Nucleus accumbens (tissue), 56 donors: Measurements from ENCODE around the gene SPATS2.
"Not testable (repeated sequence)": the region's sequence is repeated elsewhere in the genome, so short reads cannot be mapped to it uniquely, and the experiment has no call there.

Source experiments
- DNase-seq, 56 donors: peaks; one replicate each; lab custom pipeline; 2025; lab: John Stamatoyannopoulos, UW

The SPATS2 gene

GRCh38 chr12:49388682-49389386, 21.6 kb downstream of the SPATS2 start:
- DNase-seq, result no peak

GRCh38 chr12:49389387-49389703, 22.1 kb downstream of the SPATS2 start:
- DNase-seq, result no peak

- DNase-seq, result no peak
Measured at GRCh38 chr12:49397000-49397399, 29.7 kb downstream of the SPATS2 start.

- no peak for DNase-seq
Measured at GRCh38 chr12:49400304-49400703, 33.0 kb downstream of the SPATS2 start.

GRCh38 chr12:49403971-49404450, 36.7 kb downstream of the SPATS2 start:
- no peak for DNase-seq

GRCh38 chr12:49404956-49405355, 37.7 kb downstream of the SPATS2 start:
- no peak for DNase-seq

GRCh38 chr12:49410818-49411217, 43.6 kb downstream of the SPATS2 start:
- no peak for DNase-seq

GRCh38 chr12:49413010-49413409, 45.7 kb downstream of the SPATS2 start:
- DNase-seq, result no peak

- no peak for DNase-seq
Measured at GRCh38 chr12:49413796-49414195, 46.5 kb downstream of the SPATS2 start.

- no peak for DNase-seq
Measured at GRCh38 chr12:49414364-49414763, 47.1 kb downstream of the SPATS2 start.

GRCh38 chr12:49415521-49415970, 48.3 kb downstream of the SPATS2 start:
- no peak for DNase-seq

- no peak for DNase-seq
Measured at GRCh38 chr12:49416892-49417291, 49.6 kb downstream of the SPATS2 start.

GRCh38 chr12:49417558-49417957, 50.3 kb downstream of the SPATS2 start:
- no peak for DNase-seq

GRCh38 chr12:49420556-49420955, 53.3 kb downstream of the SPATS2 start:
- no peak for DNase-seq

- no peak for DNase-seq
Measured at GRCh38 chr12:49422114-49422513, 54.9 kb downstream of the SPATS2 start.

- peak in 27 of 56 donors; percentile 1 to 78 (median 27) for DNase-seq
Measured at GRCh38 chr12:49428793-49429192, 61.5 kb downstream of the SPATS2 start.

GRCh38 chr12:49432616-49433015, 65.4 kb downstream of the SPATS2 start:
- no peak for DNase-seq

GRCh38 chr12:49436799-49437198, 69.5 kb downstream of the SPATS2 start:
- DNase-seq, result not testable (repeated sequence)

GRCh38 chr12:49439042-49439441, 71.8 kb downstream of the SPATS2 start:
- no peak for DNase-seq

GRCh38 chr12:49440035-49440434, 72.8 kb downstream of the SPATS2 start:
- no peak for DNase-seq

- DNase-seq, result no peak
Measured at GRCh38 chr12:49442915-49443314, 75.7 kb downstream of the SPATS2 start.

- DNase-seq, result no peak
Measured at GRCh38 chr12:49446571-49446970, 79.3 kb downstream of the SPATS2 start.

GRCh38 chr12:49448858-49449257, 81.6 kb downstream of the SPATS2 start:
- DNase-seq, result no peak
